GM12878 (cell line): ENCODE data around the gene RXFP1.

Source experiments
- CBFB ChIP-seq: IDR thresholded peaks from 2 replicates; pipeline ENCODE4 v1.6.1; 2016; ENCODE audit warnings: antibody characterized with exemption, low read depth
- TAF1 ChIP-seq: IDR thresholded peaks from 2 replicates; pipeline ENCODE4 v1.6.1; 2011; ENCODE audit warnings: mild to moderate bottlenecking, low read depth, low read length, borderline replicate concordance
- TF ChIP-seq, protein P1 (sequence below), 3 experiments: IDR thresholded peaks in 2 of 3; conservative IDR thresholded peaks in 1 of 3; 2 replicates each; pipeline ENCODE4 v1.5.1; 2011; ENCODE audit warnings: low read depth in 3 of 3, low read length in 3 of 3, mild to moderate bottlenecking in 3 of 3, control low read depth in 2 of 3, moderate library complexity in 2 of 3, inconsistent platforms in 1 of 3, mixed read lengths in 1 of 3; ENCODE audit not compliant: control insufficient read depth in 2 of 3, insufficient read depth in 1 of 3; ENCODE audit errors: extremely low read depth in 1 of 3
- TF ChIP-seq, protein P2 (sequence below): IDR thresholded peaks from 2 replicates; pipeline ENCODE4 v1.6.1; 2011; ENCODE audit warnings: borderline replicate concordance, low read depth, mild to moderate bottlenecking, moderate library complexity, mixed read lengths, low read length; ENCODE audit not compliant: insufficient read depth; ENCODE audit errors: extremely low read length

DNA sequence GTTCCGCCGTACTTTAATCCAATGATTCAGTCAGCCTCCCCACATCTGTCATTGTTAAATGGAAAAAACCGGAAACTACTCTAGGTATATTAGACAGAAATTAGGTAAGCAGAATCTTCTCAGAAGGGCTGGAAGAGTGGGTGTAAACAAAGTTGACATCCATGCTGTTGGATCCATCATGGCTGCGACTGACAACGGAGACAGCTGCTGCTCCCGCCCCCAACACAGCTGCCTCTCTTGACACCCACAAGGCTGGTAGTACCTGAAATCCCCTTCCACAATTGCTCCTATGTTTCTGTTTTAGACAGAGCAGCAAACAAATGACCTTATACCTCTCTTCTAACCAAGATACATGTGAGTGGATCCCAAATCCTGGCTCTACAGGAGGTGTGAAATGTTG is 66.6 kb downstream of the RXFP1 start:
- TF ChIP-seq, protein P1, sequence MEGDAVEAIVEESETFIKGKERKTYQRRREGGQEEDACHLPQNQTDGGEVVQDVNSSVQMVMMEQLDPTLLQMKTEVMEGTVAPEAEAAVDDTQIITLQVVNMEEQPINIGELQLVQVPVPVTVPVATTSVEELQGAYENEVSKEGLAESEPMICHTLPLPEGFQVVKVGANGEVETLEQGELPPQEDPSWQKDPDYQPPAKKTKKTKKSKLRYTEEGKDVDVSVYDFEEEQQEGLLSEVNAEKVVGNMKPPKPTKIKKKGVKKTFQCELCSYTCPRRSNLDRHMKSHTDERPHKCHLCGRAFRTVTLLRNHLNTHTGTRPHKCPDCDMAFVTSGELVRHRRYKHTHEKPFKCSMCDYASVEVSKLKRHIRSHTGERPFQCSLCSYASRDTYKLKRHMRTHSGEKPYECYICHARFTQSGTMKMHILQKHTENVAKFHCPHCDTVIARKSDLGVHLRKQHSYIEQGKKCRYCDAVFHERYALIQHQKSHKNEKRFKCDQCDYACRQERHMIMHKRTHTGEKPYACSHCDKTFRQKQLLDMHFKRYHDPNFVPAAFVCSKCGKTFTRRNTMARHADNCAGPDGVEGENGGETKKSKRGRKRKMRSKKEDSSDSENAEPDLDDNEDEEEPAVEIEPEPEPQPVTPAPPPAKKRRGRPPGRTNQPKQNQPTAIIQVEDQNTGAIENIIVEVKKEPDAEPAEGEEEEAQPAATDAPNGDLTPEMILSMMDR (IDR thresholded peaks at IDR 0.05 in 2 of 3, conservative IDR thresholded peaks at IDR 0.05 in 1 of 3; ENCODE audit: control insufficient read depth in 2 of 3, extremely low read depth in 1 of 3, insufficient read depth in 1 of 3, low read depth in 3 of 3, low read length in 3 of 3): no peak
- TF ChIP-seq, protein P2, sequence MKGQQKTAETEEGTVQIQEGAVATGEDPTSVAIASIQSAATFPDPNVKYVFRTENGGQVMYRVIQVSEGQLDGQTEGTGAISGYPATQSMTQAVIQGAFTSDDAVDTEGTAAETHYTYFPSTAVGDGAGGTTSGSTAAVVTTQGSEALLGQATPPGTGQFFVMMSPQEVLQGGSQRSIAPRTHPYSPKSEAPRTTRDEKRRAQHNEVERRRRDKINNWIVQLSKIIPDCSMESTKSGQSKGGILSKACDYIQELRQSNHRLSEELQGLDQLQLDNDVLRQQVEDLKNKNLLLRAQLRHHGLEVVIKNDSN: no peak
- TF ChIP-seq TAF1 (no peak), CBFB (no peak)
